GM19193 (cell line): Measurements from ENCODE around the gene INF2.

Source experiments
- POLR2A ChIP-seq: IDR thresholded peaks from 4 replicates; pipeline ENCODE4 v1.6.1; 2011; ENCODE audit not compliant: insufficient read depth, insufficient read length; ENCODE audit errors: extremely low read depth

The INF2 gene

DNA sequence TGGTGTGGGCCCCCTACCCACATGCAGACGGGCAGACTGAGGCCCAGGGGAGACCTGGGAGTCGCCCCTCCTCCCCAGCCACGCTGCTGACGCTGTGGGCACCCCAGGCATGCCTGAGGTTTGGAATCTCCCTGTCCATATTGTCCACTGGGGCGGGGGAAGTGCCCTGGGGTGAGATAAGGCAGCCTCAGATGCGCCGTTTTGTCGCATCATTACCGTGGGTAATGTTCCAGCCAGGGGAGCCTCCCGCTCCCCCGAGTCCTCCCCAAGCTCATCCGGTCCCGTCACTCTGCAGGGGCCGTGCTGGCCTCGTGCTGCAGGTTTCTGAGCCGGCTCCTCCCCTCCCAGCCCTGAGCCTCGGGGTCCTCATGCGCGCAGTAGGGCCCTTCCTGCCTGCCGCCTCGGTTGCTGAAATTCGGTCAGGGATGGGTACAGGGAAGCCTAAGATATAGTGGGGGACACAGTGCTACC, 11.4 kb downstream of the INF2 start:
- TF ChIP-seq POLR2A, result no peak

- TF ChIP-seq POLR2A, result no peak
These were observed 12.1 kb downstream of the INF2 start for GRCh38 chr14:104701383-104702076.

DNA sequence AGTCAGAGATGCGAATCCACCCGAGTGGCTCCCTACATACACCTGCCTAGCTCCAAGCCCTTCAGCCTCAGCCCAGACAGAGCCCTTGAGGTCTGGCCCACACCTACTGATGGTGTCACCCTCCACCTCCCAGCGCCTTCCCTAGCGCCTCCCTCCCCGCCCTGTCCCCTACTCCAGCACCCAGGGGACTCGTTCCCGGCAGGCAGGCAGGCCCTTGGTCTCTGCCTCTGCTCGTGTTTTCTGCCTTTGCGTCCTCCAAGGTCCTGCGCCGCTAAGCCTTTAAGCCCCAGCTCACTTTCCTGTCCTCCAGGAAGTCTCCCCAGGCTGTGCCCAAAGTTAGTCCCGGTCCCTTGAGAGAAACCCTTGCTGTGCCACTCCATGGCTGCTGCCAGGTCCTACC, 12.7 kb downstream of the INF2 start:
- no peak for TF ChIP-seq POLR2A

DNA sequence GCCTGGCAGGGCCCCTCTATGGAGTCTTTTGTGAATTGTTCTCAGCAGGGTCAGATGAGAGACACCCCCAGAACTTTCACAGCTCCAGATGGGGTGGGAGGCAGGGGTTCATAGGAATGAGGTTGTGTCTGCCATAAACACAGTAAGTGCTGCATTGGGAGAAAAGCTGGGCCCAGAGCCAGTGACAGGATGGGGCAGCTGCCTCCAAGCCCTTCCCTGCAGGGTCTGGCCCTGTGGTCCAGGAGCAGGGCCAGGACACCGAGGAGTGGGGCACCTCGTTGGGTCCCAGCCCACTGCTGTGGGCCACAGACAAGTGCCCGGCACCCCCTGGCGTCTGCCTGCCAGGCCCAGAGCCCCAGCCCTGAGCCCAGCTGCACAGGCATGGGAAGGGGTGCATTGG, 13.3 kb downstream of the INF2 start:
- TF ChIP-seq POLR2A, result no peak

GRCh38 chr14:104703269-104703668, 13.9 kb downstream of the INF2 start:
- TF ChIP-seq POLR2A, result no peak

GRCh38 chr14:104704252-104704651, 14.8 kb downstream of the INF2 start:
- TF ChIP-seq POLR2A, result no peak

DNA sequence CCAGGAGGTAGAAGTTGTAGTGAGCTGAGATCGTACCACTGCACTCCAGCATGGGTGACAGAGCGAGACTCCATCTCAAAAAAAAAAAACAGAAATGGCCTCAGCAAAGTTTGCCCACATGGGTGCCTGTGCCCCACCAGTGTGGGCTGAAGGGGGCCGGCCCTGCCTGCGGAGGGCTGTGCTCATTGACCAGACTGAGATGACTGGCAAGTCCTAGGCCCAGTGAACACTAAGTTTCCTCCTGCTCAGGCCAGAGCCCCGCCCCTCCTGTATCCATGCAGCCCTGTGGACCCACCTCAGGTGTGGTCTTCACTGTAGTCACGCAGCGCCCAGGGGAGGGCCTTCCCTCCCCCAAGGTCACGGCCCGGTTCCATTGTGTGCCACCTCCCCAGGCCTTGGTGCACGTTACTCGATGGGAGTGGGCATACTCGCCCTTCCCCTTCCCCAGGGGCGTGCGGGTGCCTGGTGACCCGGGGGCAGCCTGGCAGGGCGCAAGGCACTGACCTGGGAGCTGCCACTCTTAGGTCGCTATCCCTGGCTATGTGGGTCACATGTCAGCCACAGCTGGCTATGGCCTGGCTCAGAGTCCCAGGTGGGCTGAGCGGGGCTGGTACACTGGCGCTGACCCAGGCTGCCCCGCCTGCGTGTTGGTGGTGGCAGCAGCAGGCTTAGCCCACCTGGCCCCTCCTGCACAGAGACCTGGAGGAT, 16.1 kb downstream of the INF2 start:
- no peak for TF ChIP-seq POLR2A

DNA sequence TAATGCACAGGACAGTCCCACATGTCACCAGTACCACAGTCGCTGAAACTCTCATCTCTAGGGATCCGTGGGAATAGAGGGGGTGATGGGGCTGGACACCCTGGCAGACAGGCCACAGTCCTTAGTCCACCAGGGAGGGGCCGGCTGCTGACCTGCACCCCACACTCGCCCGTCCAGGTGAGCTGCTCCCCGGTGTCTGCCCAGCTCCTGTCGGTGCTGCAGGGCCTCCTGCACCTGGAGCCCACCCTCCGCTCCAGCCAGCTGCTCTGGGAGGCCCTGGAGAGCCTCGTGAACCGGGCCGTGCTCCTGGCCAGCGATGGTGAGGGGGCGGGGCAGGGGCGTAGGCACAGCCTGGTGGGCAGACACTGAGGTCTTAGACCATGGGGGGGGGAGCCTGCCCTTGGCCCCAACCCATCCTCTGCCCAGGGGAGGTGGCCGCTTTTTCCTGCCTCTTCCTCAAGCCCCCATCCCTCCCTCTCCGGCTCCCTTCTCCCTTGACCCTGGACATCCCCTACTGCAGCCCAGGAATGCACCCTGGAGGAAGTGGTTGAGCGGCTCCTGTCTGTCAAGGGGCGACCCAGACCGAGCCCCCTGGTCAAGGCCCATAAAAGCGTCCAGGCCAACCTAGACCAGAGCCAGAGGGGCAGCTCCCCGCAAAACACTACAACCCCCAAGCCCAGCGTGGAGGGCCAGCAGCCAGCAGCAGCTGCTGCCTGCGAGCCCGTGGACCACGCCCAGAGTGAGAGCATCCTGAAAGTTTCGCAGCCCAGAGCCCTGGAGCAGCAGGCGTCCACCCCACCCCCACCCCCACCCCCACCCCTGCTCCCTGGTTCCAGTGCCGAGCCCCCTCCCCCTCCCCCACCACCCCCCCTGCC, 17.6 kb downstream of the INF2 start:
- no peak for TF ChIP-seq POLR2A

DNA sequence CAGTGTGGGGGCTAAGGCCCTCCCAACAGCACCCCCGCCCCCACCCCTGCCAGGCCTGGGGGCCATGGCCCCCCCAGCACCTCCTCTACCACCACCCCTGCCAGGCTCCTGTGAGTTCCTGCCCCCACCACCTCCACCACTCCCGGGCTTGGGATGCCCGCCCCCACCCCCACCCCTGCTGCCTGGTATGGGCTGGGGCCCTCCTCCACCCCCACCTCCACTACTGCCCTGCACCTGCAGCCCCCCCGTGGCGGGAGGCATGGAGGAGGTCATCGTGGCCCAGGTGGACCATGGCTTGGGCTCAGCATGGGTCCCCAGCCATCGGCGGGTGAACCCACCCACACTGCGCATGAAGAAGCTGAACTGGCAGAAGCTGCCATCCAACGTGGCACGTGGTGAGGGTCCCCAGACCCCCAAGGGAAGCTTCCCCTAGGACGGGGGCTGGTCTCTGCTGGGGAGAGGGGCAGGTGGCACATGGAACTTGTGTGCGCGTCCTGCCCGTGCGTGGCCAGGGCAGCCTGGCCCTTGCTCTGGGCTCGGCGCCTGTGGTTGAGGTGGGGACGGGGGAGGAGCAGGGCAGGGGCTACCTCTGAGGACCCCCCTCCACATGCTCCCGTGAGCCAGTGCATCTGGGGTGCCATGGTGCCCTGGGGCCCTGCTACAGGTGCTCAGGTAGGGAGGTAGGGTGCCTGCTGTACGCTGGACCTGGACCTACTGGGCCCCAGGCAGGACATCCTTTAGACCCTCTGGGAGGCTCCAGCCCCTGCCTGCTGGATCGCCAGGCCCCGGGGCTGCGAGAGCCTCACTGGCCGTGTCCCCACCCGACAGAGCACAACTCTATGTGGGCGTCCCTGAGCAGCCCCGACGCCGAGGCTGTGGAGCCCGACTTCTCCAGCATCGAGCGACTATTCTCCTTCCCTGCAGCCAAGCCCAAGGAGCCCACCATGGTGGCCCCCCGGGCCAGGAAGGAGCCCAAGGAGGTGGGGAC, 18.5 kb downstream of the INF2 start:
- TF ChIP-seq POLR2A, result no peak

DNA sequence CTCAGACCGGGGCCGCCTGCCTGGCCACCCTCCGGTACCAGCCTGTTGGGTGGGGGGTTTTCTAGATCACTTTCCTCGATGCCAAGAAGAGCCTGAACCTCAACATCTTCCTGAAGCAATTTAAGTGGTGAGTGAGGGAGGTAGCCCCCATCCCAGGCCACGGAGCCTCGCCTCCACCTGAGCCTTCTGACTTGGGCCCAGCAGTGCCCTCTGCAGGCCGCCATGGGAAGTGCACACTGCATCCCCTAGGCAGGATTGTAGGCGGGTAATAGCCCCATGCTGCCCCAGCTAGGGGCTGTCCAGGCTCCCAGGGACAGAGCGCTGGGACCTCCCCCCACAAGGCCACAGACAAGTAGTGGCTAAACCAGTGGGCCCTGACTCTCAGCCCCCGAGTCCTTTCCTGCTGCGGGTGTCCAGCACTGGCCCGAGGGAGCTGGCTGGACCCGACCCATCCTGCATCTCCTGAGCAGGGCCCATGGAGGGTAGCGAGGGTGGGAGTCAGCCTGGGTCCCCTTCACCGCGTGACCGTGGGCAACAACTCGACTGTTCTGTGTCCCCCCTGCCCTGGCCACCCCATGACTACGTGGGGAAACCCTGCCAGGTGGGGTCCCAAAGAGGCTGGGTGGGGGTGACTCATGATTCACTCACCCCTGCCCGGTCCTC, 19.3 kb downstream of the INF2 start:
- TF ChIP-seq POLR2A, result no peak

DNA sequence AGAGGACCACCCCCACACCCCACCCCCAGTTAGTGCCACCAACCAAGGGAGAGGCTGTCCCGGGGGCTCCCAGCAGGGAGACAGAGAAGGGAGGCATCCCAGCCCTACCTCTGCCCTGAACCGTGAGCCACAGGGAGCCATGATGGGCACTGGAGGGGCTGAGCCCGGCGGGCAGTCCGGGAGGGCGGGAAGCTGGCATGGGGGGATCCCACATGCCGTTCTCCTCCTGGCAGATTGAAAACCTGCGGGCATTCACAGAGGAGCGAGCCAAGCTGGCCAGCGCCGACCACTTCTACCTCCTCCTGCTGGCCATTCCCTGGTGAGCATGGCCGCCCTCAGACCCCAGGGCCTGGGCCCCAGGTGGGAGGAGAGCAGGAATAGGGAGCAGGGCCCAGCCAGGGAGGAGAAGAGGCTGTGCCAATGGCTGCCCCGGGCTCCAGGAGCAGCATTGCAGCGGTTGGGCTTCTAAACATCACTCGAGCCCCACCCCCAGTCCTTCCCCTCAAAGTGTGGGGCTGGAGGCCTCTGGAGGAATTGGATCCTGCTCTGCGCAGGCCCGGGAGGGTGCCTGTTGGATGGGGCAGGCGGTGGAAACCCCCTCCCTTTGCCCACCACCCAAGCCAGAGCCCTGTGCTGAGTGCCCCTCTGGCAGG, 20.1 kb downstream of the INF2 start:
- no peak for TF ChIP-seq POLR2A

DNA sequence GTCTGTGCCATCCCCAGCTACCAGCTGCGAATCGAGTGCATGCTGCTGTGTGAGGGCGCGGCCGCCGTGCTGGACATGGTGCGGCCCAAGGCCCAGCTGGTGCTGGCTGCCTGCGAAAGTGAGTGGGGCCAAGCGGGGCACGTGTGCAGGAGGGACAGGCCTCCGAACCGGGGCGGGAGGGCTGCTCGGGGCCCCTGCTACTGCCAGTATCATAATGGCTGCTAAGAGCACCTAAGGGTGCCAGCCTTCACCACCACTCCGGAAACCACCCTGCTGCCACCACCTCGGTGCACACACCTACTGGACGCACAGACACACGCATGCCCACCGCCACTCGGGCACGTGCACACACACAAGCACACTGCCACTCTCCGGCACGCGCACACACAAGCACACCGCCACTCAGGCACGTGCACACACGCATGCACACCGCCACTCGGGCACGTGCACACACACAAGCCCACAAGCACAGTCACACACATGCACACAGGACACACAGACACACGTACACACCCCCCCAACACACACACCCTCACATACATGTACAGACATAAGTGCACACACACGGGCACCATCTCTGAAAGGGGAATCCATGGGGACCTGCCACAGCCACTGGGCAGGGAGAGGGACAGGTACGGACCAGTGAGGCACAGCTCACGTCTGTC, 20.8 kb downstream of the INF2 start:
- no peak for TF ChIP-seq POLR2A
